Prostate gland (tissue), 2 donors: ENCODE results near the gene TSC22D2. TPM values are rescaled to one million over a fixed set of nuclear protein-coding genes. Genes with fewer than 3 reads are reported as not detected.

Experiments
- DNase-seq: peaks from one replicate; pipeline ENCODE4 v3.0.0-alpha.2; 2019; ENCODE audit warnings: low spot score
- H3K27ac ChIP-seq, 2 donors: fragments of 200-600 bp; sonication (generic); 2 replicates each; pipeline ENCODE4 v1.5.1; 2017 to 2019
- H3K27me3 ChIP-seq: fragments of 200-600 bp; sonication (generic); replicated peaks from 2 replicates; pipeline ENCODE4 v1.5.1; 2019; ENCODE audit not compliant: insufficient read depth
- H3K36me3 ChIP-seq, 2 donors: fragments of 200-600 bp; sonication (generic); 1 replicate in 1 of 2; 2 replicates in 1 of 2; pipeline versions ENCODE4 v1.5.1 to v1.8.1; 2017 to 2019
- H3K4me1 ChIP-seq: fragments of 200-600 bp; sonication (generic); replicated peaks from 2 replicates; pipeline ENCODE4 v1.5.1; 2019
- H3K4me3 ChIP-seq, 2 donors: fragments of 200-600 bp; sonication (generic); 2 replicates each; pipeline ENCODE4 v1.5.1; 2017 to 2019
- H3K9me3 ChIP-seq: fragments of 200-600 bp; sonication (generic); 2 replicates; pipeline ENCODE4 v1.5.1; 2017
- CTCF ChIP-seq, 4 experiments: fragments of 200-600 bp in 2 of 4; fragments of 450-650 bp in 2 of 4; sonication (generic) in 2 of 4; IDR thresholded peaks; 1 replicate in 3 of 4; 2 replicates in 1 of 4; pipeline ENCODE4 v1.5.1; 2016 to 2019; ENCODE audit warnings: antibody characterized with exemption in 4 of 4, mild to moderate bottlenecking in 2 of 4, moderate library complexity in 2 of 4
- POLR2A ChIP-seq: fragments of 450-650 bp; IDR thresholded peaks from one replicate; pipeline ENCODE4 v1.6.1; 2016; ENCODE audit warnings: antibody characterized with exemption, mild to moderate bottlenecking
- POLR2AphosphoS5 ChIP-seq: sonication (generic); formaldehyde crosslinking; IDR thresholded peaks from one replicate; pipeline ENCODE4 v1.6.1; 2017; ENCODE audit warnings: antibody characterized with exemption
- WGBS: methylation state at CpG from one replicate; pipeline ENCODE4 v1.1.5; 2018; 5-methylcytosine and 5-hydroxymethylcytosine counted together
- intact Hi-C: fragments of 100-400 bp; cut with DNase I; formaldehyde crosslinking; loops from one replicate; pipeline ENCODE4 v1.14.2; 2022
- total RNA-seq, 2 donors: library from RNA; depleted of rRNA; stranded (reverse); fragments of >200 nt; gene quantifications; one replicate each; pipeline ENCODE4 v1.1.0, GENCODE V29; 2016

TSC22D2 gene
- total RNA-seq, 2 donors from 2014 or later, result 9.6 to 29.2 TPM

- intact Hi-C loops, result no loop called here
- 89% methylated on average over 5 of the region's 5 CpGs for WGBS
- Histone ChIP-seq H3K4me1 (no peaks in the 10 kb centered on the region), H3K27ac (no peak overlapping the region), H3K36me3 (no peaks in the 10 kb centered on the region), H3K4me3 (no peak overlapping the region), H3K27me3 (no peaks in the 10 kb centered on the region), H3K9me3 (no peaks in the 10 kb centered on the region)
- TF ChIP-seq POLR2AphosphoS5, result no peak
- no peak for TF ChIP-seq CTCF (IDR thresholded peaks at IDR 0.05)
- no peak for TF ChIP-seq POLR2A
- DNase-seq, result no peak
Measured at GRCh38 chr3:150433347-150433746, 25.2 kb downstream of the TSC22D2 start.

GRCh38 chr3:150434234-150434633, 26.1 kb downstream of the TSC22D2 start:
- H3K36me3 ChIP-seq, result no peaks in the 10 kb centered on the region
- H3K27ac ChIP-seq, result no peak overlapping the region
- TF ChIP-seq POLR2AphosphoS5 (no peak), CTCF (IDR thresholded peaks at IDR 0.05) (no peak), POLR2A (no peak)
- DNase-seq, result no peak
- H3K4me3 ChIP-seq, result no peak overlapping the region
- no peaks in the 10 kb centered on the region for H3K4me1 ChIP-seq
- 80% methylated on average over 4 of the region's 4 CpGs for WGBS
- intact Hi-C loops, result no loop called here
- H3K27me3 ChIP-seq, result no peaks in the 10 kb centered on the region
- no peaks in the 10 kb centered on the region for H3K9me3 ChIP-seq

GRCh38 chr3:150436161-150436560, 28.1 kb downstream of the TSC22D2 start:
- Histone ChIP-seq H3K4me3 (no peak overlapping the region), H3K9me3 (no peaks in the 10 kb centered on the region), H3K27me3 (no peaks in the 10 kb centered on the region), H3K4me1 (no peaks in the 10 kb centered on the region), H3K27ac (no peak overlapping the region), H3K36me3 (no peaks in the 10 kb centered on the region)
- 75% methylated on average over 5 of the region's 5 CpGs for WGBS
- no peak for DNase-seq
- TF ChIP-seq POLR2A (no peak), POLR2AphosphoS5 (no peak), CTCF (IDR thresholded peaks at IDR 0.05) (no peak)
- intact Hi-C loops, result no loop called here

GRCh38 chr3:150439657-150440056, 31.6 kb downstream of the TSC22D2 start:
- Histone ChIP-seq H3K27me3 (no peaks in the 10 kb centered on the region), H3K36me3 (no peaks in the 10 kb centered on the region), H3K27ac (no peak overlapping the region), H3K4me3 (no peak overlapping the region), H3K4me1 (no peaks in the 10 kb centered on the region), H3K9me3 (no peaks in the 10 kb centered on the region)
- intact Hi-C loops, result no loop called here
- 82% methylated on average over 3 of the region's 3 CpGs for WGBS
- TF ChIP-seq CTCF (IDR thresholded peaks at IDR 0.05) (no peak), POLR2AphosphoS5 (no peak), POLR2A (no peak)
- no peak for DNase-seq

- Histone ChIP-seq H3K27ac (no peak overlapping the region), H3K36me3 (no peaks in the 10 kb centered on the region), H3K4me1 (no peaks in the 10 kb centered on the region), H3K4me3 (no peak overlapping the region), H3K27me3 (no peaks in the 10 kb centered on the region), H3K9me3 (no peaks in the 10 kb centered on the region)
- TF ChIP-seq POLR2AphosphoS5, result no peak
- TF ChIP-seq CTCF (IDR thresholded peaks at IDR 0.05), result no peak
- TF ChIP-seq POLR2A, result no peak
- intact Hi-C loops, result no loop called here
- WGBS, result 83% methylated on average over 2 of the region's 2 CpGs
- DNase-seq, result no peak
Measured at GRCh38 chr3:150443331-150443741, 35.2 kb downstream of the TSC22D2 start.
